Subcutaneous adipose tissue (tissue), 4 donors: ENCODE measurements around the gene CMTM6. TPM values are rescaled to one million over a fixed set of nuclear protein-coding genes. Genes with fewer than 3 reads are reported as not detected.

Experiments
- total RNA-seq, 4 donors: library from RNA; depleted of rRNA; stranded (reverse); fragments of >200 nt; gene quantifications; one replicate each; pipeline ENCODE4 v1.1.0, GENCODE V29; 2016
- TF ChIP-seq, protein P1 (sequence below): fragments of 450-650 bp; IDR thresholded peaks from one replicate; pipeline ENCODE4 v1.5.1; 2016; ENCODE audit warnings: low read depth, mild to moderate bottlenecking, control low read depth, antibody characterized with exemption, moderate library complexity

CMTM6 gene
- total RNA-seq, 4 donors from 2014 or later, result 24.1 to 84.7 (median 54.7) TPM

DNA sequence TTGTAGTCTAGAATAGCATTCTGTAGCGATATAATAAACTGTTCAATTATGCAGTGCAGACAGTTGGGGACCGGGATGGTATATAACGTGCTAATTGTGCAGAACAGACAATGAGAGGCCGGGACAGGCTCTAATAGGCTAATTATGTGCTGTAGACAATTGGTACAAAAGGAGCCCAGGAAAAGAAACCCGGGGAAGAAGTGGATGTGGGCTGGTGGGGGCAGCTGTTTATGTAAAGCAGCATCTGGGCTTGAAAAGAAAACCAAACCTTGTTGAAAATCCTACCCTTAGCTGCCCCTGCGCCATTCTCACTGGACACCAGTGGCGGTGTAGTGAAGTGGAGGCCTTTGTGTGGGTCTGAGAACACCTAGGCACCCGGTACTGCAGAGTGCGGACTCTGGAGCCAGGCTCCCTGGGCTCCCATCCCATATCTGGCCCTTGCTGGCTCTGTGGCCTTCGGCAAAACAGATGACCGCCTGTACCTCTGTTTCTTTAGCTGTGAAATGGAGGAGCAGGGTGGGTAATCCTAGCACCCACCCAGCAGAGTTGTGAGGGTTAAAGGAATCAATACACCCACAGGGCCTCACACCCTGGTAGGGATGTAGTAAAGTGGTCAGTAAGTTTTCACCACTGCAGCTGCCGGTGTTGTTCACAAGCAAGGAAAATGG is 51.5 kb downstream of the CMTM6 start:
- TF ChIP-seq, protein P1, sequence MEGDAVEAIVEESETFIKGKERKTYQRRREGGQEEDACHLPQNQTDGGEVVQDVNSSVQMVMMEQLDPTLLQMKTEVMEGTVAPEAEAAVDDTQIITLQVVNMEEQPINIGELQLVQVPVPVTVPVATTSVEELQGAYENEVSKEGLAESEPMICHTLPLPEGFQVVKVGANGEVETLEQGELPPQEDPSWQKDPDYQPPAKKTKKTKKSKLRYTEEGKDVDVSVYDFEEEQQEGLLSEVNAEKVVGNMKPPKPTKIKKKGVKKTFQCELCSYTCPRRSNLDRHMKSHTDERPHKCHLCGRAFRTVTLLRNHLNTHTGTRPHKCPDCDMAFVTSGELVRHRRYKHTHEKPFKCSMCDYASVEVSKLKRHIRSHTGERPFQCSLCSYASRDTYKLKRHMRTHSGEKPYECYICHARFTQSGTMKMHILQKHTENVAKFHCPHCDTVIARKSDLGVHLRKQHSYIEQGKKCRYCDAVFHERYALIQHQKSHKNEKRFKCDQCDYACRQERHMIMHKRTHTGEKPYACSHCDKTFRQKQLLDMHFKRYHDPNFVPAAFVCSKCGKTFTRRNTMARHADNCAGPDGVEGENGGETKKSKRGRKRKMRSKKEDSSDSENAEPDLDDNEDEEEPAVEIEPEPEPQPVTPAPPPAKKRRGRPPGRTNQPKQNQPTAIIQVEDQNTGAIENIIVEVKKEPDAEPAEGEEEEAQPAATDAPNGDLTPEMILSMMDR, result no peak

DNA sequence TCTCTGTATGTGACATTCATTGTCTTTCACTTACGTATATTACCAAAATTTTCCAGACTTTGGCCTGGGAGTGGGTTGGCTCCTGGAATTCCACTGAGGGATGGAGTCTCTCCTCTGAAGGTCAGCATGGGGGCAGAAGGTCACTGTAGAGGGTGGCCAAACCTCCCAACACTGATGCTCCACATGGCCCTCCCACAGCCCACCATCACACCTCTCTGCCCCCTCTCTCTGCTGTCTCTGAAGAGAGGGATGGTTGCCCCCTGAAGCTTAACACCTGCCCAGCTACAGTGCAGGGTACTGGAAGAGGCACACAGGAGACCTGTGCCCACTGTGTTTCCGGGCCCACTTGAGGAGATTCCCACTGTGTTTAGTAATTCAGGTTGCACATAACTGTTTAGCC is 52.2 kb downstream of the CMTM6 start:
- TF ChIP-seq, protein P1, result no peak

DNA sequence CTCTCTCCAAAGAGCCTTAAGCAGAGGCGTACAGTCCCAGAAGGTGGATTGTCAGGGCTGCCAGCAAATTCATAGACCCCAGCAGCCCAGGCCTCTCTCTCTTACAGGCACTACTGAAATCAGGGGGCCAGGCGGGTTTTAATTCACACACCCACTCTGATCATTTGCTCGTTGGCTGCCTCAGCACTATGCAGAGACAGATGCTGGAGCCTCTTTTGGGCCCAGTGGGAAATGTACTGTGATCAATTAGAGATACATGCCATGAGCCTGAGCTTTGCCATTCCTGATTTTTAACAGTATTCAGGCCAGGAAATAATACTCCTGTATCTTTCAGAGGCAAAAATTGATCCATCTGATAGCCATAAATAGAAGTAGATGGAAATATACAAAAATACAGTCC is 53.0 kb downstream of the CMTM6 start:
- TF ChIP-seq, protein P1, result no peak

DNA sequence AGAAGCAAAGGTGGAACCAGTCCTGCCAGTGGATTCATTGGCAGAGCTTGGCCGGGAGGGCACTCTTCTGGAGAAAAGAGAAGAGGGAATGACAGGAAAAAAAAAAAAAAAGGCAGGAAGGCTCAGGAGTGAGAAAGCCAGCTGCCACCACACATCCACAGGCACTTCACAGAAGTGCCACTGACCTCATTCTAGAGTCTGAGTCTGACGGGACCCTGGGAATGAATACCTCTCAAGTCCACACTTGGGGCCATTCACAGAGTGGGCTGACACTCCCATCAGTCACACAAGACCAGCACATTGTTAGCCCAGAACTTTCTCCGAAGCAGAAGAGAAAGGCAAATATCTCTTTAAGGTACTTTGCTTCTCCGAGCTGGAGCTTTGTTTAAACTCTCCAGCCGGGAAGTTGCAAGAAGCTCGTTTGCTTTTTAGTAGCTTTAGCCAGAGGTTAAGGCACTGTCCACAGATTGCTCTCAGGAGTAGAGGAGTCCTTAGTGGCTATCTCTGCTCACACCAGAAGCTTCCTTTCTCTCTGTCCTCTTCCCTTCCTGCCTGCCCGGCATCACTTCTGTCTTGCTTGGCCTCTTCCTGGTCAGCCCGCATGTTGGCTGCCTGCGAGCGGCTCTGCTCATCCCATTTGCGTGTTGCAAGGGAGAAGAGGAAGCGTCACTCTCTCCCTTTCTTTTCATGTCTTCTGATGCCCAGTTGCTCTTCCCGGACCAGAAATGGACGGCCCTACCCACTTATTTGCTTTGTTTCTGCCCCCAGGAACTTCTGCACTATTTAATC is 53.8 kb downstream of the CMTM6 start:
- TF ChIP-seq, protein P1, result no peak

DNA sequence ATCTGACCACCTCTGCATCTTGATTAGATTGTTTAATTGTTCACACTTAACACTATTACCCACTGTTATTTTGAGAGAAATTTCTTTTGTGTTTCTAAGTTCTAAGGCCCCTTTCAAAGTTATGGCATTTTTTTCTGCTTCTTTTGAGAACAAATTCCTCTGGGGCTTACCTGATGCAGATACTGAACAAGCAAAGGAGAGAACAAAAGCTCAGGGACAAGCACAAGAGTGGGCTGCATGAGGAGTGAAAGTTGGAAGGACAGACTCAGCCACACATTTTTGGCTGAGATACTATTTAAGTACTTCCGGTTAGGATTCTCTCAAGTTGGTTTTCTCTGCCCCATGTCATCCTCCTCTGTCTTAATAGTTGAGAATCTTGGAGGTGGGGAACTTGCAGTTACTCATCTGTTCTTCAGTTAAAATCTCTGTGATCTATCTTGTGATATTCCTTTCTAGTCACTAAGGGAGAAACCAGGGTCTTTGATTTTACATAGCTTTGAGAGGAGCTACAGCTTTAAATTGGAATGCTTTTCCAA is 54.7 kb downstream of the CMTM6 start:
- TF ChIP-seq, protein P1, result no peak

DNA sequence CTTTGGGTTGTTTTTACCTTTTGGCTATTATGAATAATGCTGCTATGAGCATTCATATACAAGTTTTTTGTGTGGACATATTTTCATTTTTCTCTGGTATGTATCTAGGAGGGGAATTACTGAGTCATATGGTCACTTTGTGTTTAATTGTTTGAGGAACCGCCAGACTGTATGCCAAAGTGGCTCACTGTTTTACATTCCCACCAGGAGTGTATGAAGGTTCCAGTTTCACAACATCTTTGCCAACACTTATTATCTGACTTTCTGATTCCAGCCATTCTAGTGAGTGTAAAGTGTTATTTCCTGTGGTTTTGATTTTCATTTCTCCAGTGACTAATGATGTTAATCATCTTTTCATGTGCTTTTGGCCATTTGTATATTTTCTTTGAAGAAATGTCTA is 59.2 kb downstream of the CMTM6 start:
- TF ChIP-seq, protein P1, result no peak

DNA sequence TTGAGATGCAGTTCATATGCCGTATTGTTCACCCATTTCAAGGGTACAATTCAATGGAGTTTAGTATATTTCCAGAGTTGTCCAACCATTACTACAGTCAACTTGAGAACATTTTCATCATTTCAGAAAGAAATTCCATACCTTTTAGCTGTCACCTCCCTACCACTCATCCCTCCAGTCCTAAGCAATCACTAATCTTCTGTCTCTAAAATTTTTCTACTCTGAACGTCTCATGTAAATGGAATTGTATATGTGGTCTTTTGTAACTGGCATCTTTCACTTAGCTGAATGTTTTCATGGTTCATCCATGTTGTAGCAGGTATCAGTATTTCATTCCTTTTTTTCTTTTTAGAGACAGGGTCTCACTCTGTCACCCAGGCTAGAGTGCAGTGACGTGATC is 59.9 kb downstream of the CMTM6 start:
- TF ChIP-seq, protein P1, result no peak
